ENCODE data around the gene ADAMTS15.

DNA sequence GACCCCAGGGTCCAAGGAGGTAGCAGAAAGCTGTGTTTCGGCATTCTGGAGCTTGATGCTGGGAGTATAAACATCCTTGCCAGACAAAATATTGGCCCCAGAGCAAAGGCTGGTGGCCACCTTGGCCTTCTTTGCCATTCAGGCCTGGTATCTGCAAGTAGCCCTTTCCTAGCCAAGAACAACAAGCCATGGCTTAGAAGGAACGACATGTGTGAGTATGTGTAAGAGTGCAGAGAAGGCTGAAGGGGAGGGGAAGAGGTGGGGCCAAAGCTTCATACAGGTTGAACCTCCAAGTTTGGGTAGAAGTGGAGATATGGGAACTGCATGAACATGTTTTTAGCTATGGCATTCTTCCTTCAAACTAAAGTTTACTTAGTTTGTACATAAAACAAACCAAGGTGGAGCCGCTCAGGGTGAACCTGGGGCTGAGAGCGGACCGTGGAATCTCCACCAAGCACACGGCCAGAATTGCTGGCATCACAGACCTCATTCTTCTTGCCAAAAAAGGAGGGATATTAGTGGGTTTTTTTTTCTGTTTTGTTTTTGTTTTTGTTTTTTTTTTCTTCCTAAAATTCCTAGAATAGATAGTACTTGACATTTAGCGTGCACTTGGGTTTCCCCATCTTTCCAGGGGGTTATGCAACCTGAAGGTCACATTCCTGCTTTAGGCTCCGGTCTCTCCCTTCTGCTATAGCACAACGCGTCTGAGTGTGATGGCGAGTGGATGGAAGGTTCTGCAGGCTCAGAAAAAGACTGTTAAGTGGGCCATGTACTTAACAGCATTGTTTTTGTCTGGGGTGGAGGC is 70.9 kb downstream of the ADAMTS15 start:
- TF ChIP-seq, protein P1, sequence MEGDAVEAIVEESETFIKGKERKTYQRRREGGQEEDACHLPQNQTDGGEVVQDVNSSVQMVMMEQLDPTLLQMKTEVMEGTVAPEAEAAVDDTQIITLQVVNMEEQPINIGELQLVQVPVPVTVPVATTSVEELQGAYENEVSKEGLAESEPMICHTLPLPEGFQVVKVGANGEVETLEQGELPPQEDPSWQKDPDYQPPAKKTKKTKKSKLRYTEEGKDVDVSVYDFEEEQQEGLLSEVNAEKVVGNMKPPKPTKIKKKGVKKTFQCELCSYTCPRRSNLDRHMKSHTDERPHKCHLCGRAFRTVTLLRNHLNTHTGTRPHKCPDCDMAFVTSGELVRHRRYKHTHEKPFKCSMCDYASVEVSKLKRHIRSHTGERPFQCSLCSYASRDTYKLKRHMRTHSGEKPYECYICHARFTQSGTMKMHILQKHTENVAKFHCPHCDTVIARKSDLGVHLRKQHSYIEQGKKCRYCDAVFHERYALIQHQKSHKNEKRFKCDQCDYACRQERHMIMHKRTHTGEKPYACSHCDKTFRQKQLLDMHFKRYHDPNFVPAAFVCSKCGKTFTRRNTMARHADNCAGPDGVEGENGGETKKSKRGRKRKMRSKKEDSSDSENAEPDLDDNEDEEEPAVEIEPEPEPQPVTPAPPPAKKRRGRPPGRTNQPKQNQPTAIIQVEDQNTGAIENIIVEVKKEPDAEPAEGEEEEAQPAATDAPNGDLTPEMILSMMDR (conservative IDR thresholded peaks at IDR 0.05 in 1 of 2, IDR thresholded peaks at IDR 0.05 in 1 of 2; ENCODE audit: low read depth in 1 of 2, low read length in 2 of 2): no peak
- no peak for TF ChIP-seq EZH2 (IDR thresholded peaks at IDR 0.05; ENCODE audit: low read length, missing control alignments)
